ENCODE results near the gene ANKRD45. TPM values are rescaled to one million over a fixed set of nuclear protein-coding genes. Genes with fewer than 3 reads are reported as not detected.

The ANKRD45 gene
- total and polyA plus RNA-seq, 2 donors (not counting 1 experiment from before 2014, with no cell fraction given): 0.06 TPM; not detected in 1

DNA sequence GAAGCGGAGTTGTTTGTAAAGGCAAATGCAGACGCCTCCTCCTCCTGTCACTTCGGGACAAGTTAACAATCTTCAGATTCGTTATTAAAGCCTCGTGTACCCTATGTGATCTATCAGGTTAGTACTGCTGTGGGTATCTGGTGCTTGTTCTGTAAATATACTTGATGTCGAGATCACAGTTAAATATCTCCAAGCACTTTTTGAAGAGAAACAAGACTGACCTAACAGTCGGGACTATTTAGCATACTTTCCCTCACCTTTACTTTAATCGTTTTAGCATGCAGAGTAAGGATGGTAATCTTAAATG lies 45.8 kb upstream of the ANKRD45 start:
- Histone ChIP-seq H3K36me3 (replicated peaks in 1 of 2; ENCODE audit: control extremely low read depth in 1 of 2, control insufficient read depth in 1 of 2, extremely low read depth in 1 of 2, insufficient read depth in 2 of 2, low read length in 1 of 2) (no peaks in the 10 kb centered on the region), H4K20me1 (ENCODE audit: control insufficient read depth, insufficient read depth, low read length, poor library complexity, severe bottlenecking) (peaks cover 3% of the 10 kb centered on the region), H3K27ac (ENCODE audit: low read length in 2 of 2) (peak overlapping the region; percentile 75 to 84), H2AFZ (ENCODE audit: insufficient read depth, low read depth, low read length, poor library complexity, severe bottlenecking) (peak overlapping the region; percentile 93), H3K4me2 (replicated peaks; ENCODE audit: low read depth, low read length, poor library complexity, severe bottlenecking) (peak overlapping the region; percentile 84), H3K9ac (ENCODE audit: low read length) (peak overlapping the region; percentile 91), H3K4me3 (ENCODE audit: control extremely low read depth in 1 of 5, extremely low read depth in 1 of 5, insufficient read depth in 1 of 5, low read depth in 2 of 5, low read length in 4 of 5) (peak overlapping the region; percentile 76 to 92 (median 84)), H3K9me3 (ENCODE audit: control extremely low read depth in 1 of 3, control insufficient read depth in 2 of 3, insufficient read depth in 1 of 3, low read length in 2 of 3) (no peaks in the 10 kb centered on the region), H3K4me1 (ENCODE audit: control insufficient read depth in 2 of 2, insufficient read depth in 2 of 2, low read length in 2 of 2) (peaks cover 10 to 15% of the 10 kb centered on the region in 2 donors), H3K79me2 (ENCODE audit: control insufficient read depth, insufficient read depth, low read length) (peaks cover 38% of the 10 kb centered on the region), H3K27me3 (replicated peaks in 1 of 4; ENCODE audit: control extremely low read depth in 1 of 4, control insufficient read depth in 3 of 4, insufficient read depth in 4 of 4, low read length in 3 of 4) (peaks cover 0 to 5% (median 2%) of the 10 kb centered on the region in 4 experiments)
- peak overlapping the region; percentile 96 for H3K27ac Mint-ChIP-seq
- H3K27me3 Mint-ChIP-seq: peaks cover 20% of the 10 kb centered on the region
- peaks cover 26% of the 10 kb centered on the region for H3K4me1 Mint-ChIP-seq
- H3K9me3 Mint-ChIP-seq (ENCODE audit: insufficient read depth): no peaks in the 10 kb centered on the region
- POLR2A ChIA-PET: interaction anchor here (0.6 to 1.3 kb wide), 4 partner anchors 146 to 1308 kb away, joined by 3 to 10 read pairs (median 6); partner anchors contain the start of genes GAS5, MRPS14, RC3H1 and ZBTB37
- WGBS (ENCODE audit: insufficient coverage): no CpG with 5 or more reads among the region's 8 CpGs
- CTCF ChIA-PET: interaction anchor here (0.6 to 2.9 kb wide), 7 partner anchors 18 to 971 kb away, joined by 3 to 19 read pairs (median 3); partner anchors contain the start of genes CENPL and DARS2
- TF ChIP-seq, protein P1, sequence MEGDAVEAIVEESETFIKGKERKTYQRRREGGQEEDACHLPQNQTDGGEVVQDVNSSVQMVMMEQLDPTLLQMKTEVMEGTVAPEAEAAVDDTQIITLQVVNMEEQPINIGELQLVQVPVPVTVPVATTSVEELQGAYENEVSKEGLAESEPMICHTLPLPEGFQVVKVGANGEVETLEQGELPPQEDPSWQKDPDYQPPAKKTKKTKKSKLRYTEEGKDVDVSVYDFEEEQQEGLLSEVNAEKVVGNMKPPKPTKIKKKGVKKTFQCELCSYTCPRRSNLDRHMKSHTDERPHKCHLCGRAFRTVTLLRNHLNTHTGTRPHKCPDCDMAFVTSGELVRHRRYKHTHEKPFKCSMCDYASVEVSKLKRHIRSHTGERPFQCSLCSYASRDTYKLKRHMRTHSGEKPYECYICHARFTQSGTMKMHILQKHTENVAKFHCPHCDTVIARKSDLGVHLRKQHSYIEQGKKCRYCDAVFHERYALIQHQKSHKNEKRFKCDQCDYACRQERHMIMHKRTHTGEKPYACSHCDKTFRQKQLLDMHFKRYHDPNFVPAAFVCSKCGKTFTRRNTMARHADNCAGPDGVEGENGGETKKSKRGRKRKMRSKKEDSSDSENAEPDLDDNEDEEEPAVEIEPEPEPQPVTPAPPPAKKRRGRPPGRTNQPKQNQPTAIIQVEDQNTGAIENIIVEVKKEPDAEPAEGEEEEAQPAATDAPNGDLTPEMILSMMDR (IDR thresholded peaks at IDR 0.05): no peak
- no peak for TF ChIP-seq EZH2 (IDR thresholded peaks at IDR 0.05; ENCODE audit: borderline replicate concordance, insufficient read depth, low read depth, low read length, poor library complexity, severe bottlenecking)
- no peak for ATAC-seq (ENCODE audit: low read depth)
- intact Hi-C loops (cut with micrococcal nuclease): loop anchor here (1.0 to 5.0 kb wide), 5 partner anchors 153 to 1183 kb away; partner anchors contain the start of genes RABGAP1L, SUCO and ZBTB37
- DNase-seq: no peak
- H3K4me3 Mint-ChIP-seq: peak overlapping the region; percentile 98

Measured in B cell (primary cell).